ENCODE results near the gene TDRKH.

TDRKH gene

GRCh38 chr1:151790071-151790939 lies at the start of gene TDRKH:
TDRKH (minus strand) TSS chr1:151790500; CDS start chr1:151783022, 7,478 bp downstream.
- peak; percentile 99 for FAIRE-seq

- FAIRE-seq: no peak
Observed at GRCh38 chr1:151839457-151840403, 49.4 kb upstream of the TDRKH start, which contains the start of gene C2CD4D. C2CD4D (minus strand) TSS chr1:151839820; CDS start chr1:151838989, 831 bp downstream.

- no peak for FAIRE-seq
Observed at GRCh38 chr1:151839082-151839412, 48.7 kb upstream of the TDRKH start.

GRCh38 chr1:151838222-151839081 lies 48.2 kb upstream of the TDRKH start:
- no peak for FAIRE-seq

GRCh38 chr1:151837884-151838221 lies 47.6 kb upstream of the TDRKH start:
- FAIRE-seq: no peak

- no peak for FAIRE-seq
Observed at GRCh38 chr1:151837197-151837596, 46.9 kb upstream of the TDRKH start.

GRCh38 chr1:151835596-151835995 lies 45.3 kb upstream of the TDRKH start:
- no peak for FAIRE-seq

GRCh38 chr1:151834239-151834638 lies 43.9 kb upstream of the TDRKH start:
- no peak for FAIRE-seq

GRCh38 chr1:151833172-151833900 lies 43.0 kb upstream of the TDRKH start:
- no peak for FAIRE-seq

- no peak for FAIRE-seq
Observed at GRCh38 chr1:151832318-151832980, 42.1 kb upstream of the TDRKH start.

GRCh38 chr1:151831605-151832004 lies 41.3 kb upstream of the TDRKH start, which contains the start of gene RORC:
RORC (minus strand) TSS chr1:151831802; CDS start chr1:151831764, 38 bp downstream.
- no peak for FAIRE-seq

- FAIRE-seq: no peak
Observed at GRCh38 chr1:151831256-151831591, 40.9 kb upstream of the TDRKH start.

GRCh38 chr1:151830055-151830454 lies 39.8 kb upstream of the TDRKH start:
- FAIRE-seq: no peak

- no peak for FAIRE-seq
Observed at GRCh38 chr1:151829352-151830046, 39.2 kb upstream of the TDRKH start.

GRCh38 chr1:151828921-151829320 lies 38.6 kb upstream of the TDRKH start:
- FAIRE-seq: no peak

- FAIRE-seq: no peak
Observed at GRCh38 chr1:151827853-151828252, 37.6 kb upstream of the TDRKH start.

GRCh38 chr1:151825751-151826660 lies 35.7 kb upstream of the TDRKH start:
- FAIRE-seq: no peak

GRCh38 chr1:151825204-151825603 lies 34.9 kb upstream of the TDRKH start:
- no peak for FAIRE-seq

- FAIRE-seq: no peak
Observed at GRCh38 chr1:151823175-151823574, 32.9 kb upstream of the TDRKH start.

GRCh38 chr1:151822404-151822803 lies 32.1 kb upstream of the TDRKH start:
- no peak for FAIRE-seq
